ENCODE measurements around the gene CIRBP. TPM values are rescaled to one million over a fixed set of nuclear protein-coding genes. Genes with fewer than 3 reads are reported as not detected.

CIRBP gene
- total RNA-seq, 1 experiment from 2014 or later, result 287 TPM

- intact Hi-C loops (cut with micrococcal nuclease; ENCODE audit: unreplicated experiment), result no loop called here
- peak; percentile 46 for DNase-seq (ENCODE audit: low spot score)
- ChIA-PET POLR2A (ENCODE audit: low non-redundant PET) (interaction anchor here (0.6 to 1.5 kb wide), 3 partner anchors 8 to 172 kb away, joined by 5 to 10 read pairs (median 7); partner anchors contain the start of gene CIRBP), CTCF (no interaction called here)
- no peak overlapping the region for H3K4me3 ChIP-seq (ENCODE audit: low read depth, low read length, poor library complexity, severe bottlenecking)
- H3K27ac ChIP-seq (ENCODE audit: low read depth, low read length, poor library complexity, severe bottlenecking), result peak overlapping the region; percentile 77
- BruUV-seq (replicated peaks), result no TSS peak
- peaks cover 82% of the 10 kb centered on the region for H3K4me1 ChIP-seq (ENCODE audit: insufficient read depth, low read length, poor library complexity, severe bottlenecking)
- H3K36me3 ChIP-seq (ENCODE audit: insufficient read depth, low read length, poor library complexity, severe bottlenecking), result peaks cover 49% of the 10 kb centered on the region
- no peaks in the 10 kb centered on the region for H3K27me3 ChIP-seq (replicated peaks; ENCODE audit: insufficient read depth, low read depth, low read length, poor library complexity)
- no peaks in the 10 kb centered on the region for H3K9me3 ChIP-seq (ENCODE audit: low read depth, low read length, poor library complexity, severe bottlenecking)
- TF ChIP-seq EZH2 (IDR thresholded peaks at IDR 0.05; ENCODE audit: borderline replicate concordance, low read depth, low read length, poor library complexity, severe bottlenecking), result no peak
- TF ChIP-seq, protein P1, sequence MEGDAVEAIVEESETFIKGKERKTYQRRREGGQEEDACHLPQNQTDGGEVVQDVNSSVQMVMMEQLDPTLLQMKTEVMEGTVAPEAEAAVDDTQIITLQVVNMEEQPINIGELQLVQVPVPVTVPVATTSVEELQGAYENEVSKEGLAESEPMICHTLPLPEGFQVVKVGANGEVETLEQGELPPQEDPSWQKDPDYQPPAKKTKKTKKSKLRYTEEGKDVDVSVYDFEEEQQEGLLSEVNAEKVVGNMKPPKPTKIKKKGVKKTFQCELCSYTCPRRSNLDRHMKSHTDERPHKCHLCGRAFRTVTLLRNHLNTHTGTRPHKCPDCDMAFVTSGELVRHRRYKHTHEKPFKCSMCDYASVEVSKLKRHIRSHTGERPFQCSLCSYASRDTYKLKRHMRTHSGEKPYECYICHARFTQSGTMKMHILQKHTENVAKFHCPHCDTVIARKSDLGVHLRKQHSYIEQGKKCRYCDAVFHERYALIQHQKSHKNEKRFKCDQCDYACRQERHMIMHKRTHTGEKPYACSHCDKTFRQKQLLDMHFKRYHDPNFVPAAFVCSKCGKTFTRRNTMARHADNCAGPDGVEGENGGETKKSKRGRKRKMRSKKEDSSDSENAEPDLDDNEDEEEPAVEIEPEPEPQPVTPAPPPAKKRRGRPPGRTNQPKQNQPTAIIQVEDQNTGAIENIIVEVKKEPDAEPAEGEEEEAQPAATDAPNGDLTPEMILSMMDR (conservative IDR thresholded peaks at IDR 0.05; ENCODE audit: low read depth, low read length), result no peak
Measured at GRCh38 chr19:1257475-1258162, 11.5 kb upstream of the CIRBP start.

DNA sequence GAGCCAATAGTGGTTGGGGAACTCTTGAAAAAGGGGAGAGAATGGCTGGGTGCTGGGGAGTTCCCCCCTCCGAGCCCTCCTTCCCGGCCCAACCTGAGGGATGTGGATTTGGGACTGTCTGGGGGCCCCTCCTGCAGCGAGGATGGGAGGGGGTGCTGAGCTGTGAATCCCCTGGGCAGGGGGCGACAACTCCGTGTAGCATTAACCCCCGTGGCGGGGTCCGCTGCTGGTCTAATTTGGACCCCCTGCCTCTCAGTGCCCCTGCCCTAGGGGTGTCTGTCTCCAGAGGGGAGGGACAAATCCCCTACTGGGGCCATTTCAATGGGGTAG, 11.0 kb upstream of the CIRBP start:
- Histone ChIP-seq H3K27me3 (replicated peaks; ENCODE audit: insufficient read depth, low read depth, low read length, poor library complexity) (no peaks in the 10 kb centered on the region), H3K27ac (ENCODE audit: low read depth, low read length, poor library complexity, severe bottlenecking) (peak overlapping the region; percentile 77), H3K4me3 (ENCODE audit: low read depth, low read length, poor library complexity, severe bottlenecking) (no peak overlapping the region), H3K4me1 (ENCODE audit: insufficient read depth, low read length, poor library complexity, severe bottlenecking) (peaks cover 87% of the 10 kb centered on the region), H3K9me3 (ENCODE audit: low read depth, low read length, poor library complexity, severe bottlenecking) (no peaks in the 10 kb centered on the region), H3K36me3 (ENCODE audit: insufficient read depth, low read length, poor library complexity, severe bottlenecking) (peaks cover 47% of the 10 kb centered on the region)
- ChIA-PET POLR2A (ENCODE audit: low non-redundant PET) (interaction anchor here (0.6 to 0.7 kb wide), 3 partner anchors 8 to 11 kb away, joined by 5 to 10 read pairs (median 8); no protein-coding TSS in a partner anchor), CTCF (no interaction called here)
- TF ChIP-seq, protein P1 (conservative IDR thresholded peaks at IDR 0.05; ENCODE audit: low read depth, low read length), result no peak
- no peak for TF ChIP-seq EZH2 (IDR thresholded peaks at IDR 0.05; ENCODE audit: borderline replicate concordance, low read depth, low read length, poor library complexity, severe bottlenecking)
- intact Hi-C loops (cut with micrococcal nuclease; ENCODE audit: unreplicated experiment), result no loop called here
- peak; percentile 32 for DNase-seq (ENCODE audit: low spot score)
- BruUV-seq (replicated peaks), result TSS peak; percentile 28

GRCh38 chr19:1258707-1259205, 10.4 kb upstream of the CIRBP start:
- BruUV-seq (replicated peaks), result no TSS peak
- Histone ChIP-seq H3K27me3 (replicated peaks; ENCODE audit: insufficient read depth, low read depth, low read length, poor library complexity) (no peaks in the 10 kb centered on the region), H3K9me3 (ENCODE audit: low read depth, low read length, poor library complexity, severe bottlenecking) (no peaks in the 10 kb centered on the region), H3K36me3 (ENCODE audit: insufficient read depth, low read length, poor library complexity, severe bottlenecking) (peaks cover 43% of the 10 kb centered on the region), H3K4me1 (ENCODE audit: insufficient read depth, low read length, poor library complexity, severe bottlenecking) (peaks cover 84% of the 10 kb centered on the region), H3K4me3 (ENCODE audit: low read depth, low read length, poor library complexity, severe bottlenecking) (peak overlapping the region; percentile 25), H3K27ac (ENCODE audit: low read depth, low read length, poor library complexity, severe bottlenecking) (peak overlapping the region; percentile 77)
- no peak for TF ChIP-seq EZH2 (IDR thresholded peaks at IDR 0.05; ENCODE audit: borderline replicate concordance, low read depth, low read length, poor library complexity, severe bottlenecking)
- TF ChIP-seq, protein P1 (conservative IDR thresholded peaks at IDR 0.05; ENCODE audit: low read depth, low read length), result no peak
- intact Hi-C loops (cut with micrococcal nuclease; ENCODE audit: unreplicated experiment), result no loop called here
- ChIA-PET POLR2A (ENCODE audit: low non-redundant PET) (interaction anchor here (0.6 kb wide), 2 partner anchors 10 to 11 kb away, joined by 5 to 8 read pairs; no protein-coding TSS in a partner anchor), CTCF (no interaction called here)
- no peak for DNase-seq (ENCODE audit: low spot score)

Measured in A673 (cell line).